ES-I3 (cell line): ENCODE results near the gene BMERB1.

Source experiments
- H3K36me3 ChIP-seq: 2 replicates; pipeline ENCODE4 v1.6.1; 2013; ENCODE audit warnings: mild to moderate bottlenecking, low read length, control low read depth, moderate library complexity; ENCODE audit not compliant: insufficient read depth
- H3K4me1 ChIP-seq: 2 replicates; pipeline ENCODE4 v1.6.1; 2013; ENCODE audit warnings: mild to moderate bottlenecking, control low read depth, low read length; ENCODE audit not compliant: insufficient read depth
- H3K9ac ChIP-seq: 2 replicates; pipeline ENCODE4 v1.6.1; 2013; ENCODE audit warnings: low read depth, mild to moderate bottlenecking, low read length, moderate library complexity
- H3K9me3 ChIP-seq: 2 replicates; pipeline ENCODE4 v1.6.1; 2013; ENCODE audit warnings: mild to moderate bottlenecking, low read length, moderate library complexity; ENCODE audit not compliant: control insufficient read depth, insufficient read depth

BMERB1 gene

GRCh38 chr16:15621456-15621855, 187.1 kb downstream of the BMERB1 start:
- peaks cover 14% of the 10 kb centered on the region for H3K36me3 ChIP-seq
- no peaks in the 10 kb centered on the region for H3K4me1 ChIP-seq
- H3K9me3 ChIP-seq: no peaks in the 10 kb centered on the region
- no peak overlapping the region for H3K9ac ChIP-seq

GRCh38 chr16:15621889-15622288, 187.5 kb downstream of the BMERB1 start:
- Histone ChIP-seq H3K4me1 (no peaks in the 10 kb centered on the region), H3K36me3 (peaks cover 14% of the 10 kb centered on the region), H3K9ac (no peak overlapping the region)

GRCh38 chr16:15631730-15632409, 197.5 kb downstream of the BMERB1 start:
- no peaks in the 10 kb centered on the region for H3K4me1 ChIP-seq
- peaks cover 11% of the 10 kb centered on the region for H3K36me3 ChIP-seq
- no peaks in the 10 kb centered on the region for H3K9me3 ChIP-seq
- H3K9ac ChIP-seq: no peak overlapping the region

More at GRCh38 chr16:15621889-15622288, 187.5 kb downstream of the BMERB1 start:
- H3K9me3 ChIP-seq: no peaks in the 10 kb centered on the region

GRCh38 chr16:15635926-15636325, 201.5 kb downstream of the BMERB1 start:
- Histone ChIP-seq H3K36me3 (peaks cover 17% of the 10 kb centered on the region; the same call in 1 of the 2 replicates), H3K4me1 (no peaks in the 10 kb centered on the region), H3K9ac (no peak overlapping the region), H3K9me3 (no peaks in the 10 kb centered on the region)

GRCh38 chr16:15636392-15636873, 202.0 kb downstream of the BMERB1 start:
- H3K36me3 ChIP-seq: peaks cover 17% of the 10 kb centered on the region; the same call in 1 of the 2 replicates

More at GRCh38 chr16:15636392-15636873, 202.0 kb downstream of the BMERB1 start:
- H3K9me3 ChIP-seq: no peaks in the 10 kb centered on the region
- H3K9ac ChIP-seq: no peak overlapping the region
- 0 out of 2 replicates have a peak, but pooled peaks cover under 1% of the 10 kb centered on the region for H3K4me1 ChIP-seq
